Activated CD8-positive, alpha-beta memory T cell treated with anti-CD3 and anti-CD28 coated beads, Interleukin-2, amount 10 ng/mL, durations not matched to agents 7 days and 5 days (primary cell): ENCODE measurements around the gene SLC35C1. TPM values are rescaled to one million over a fixed set of nuclear protein-coding genes. Genes with fewer than 3 reads are reported as not detected.
"Not testable (repeated sequence)": the region's sequence is repeated elsewhere in the genome, so short reads cannot be mapped to it uniquely, and the experiment has no call there.

ENCODE experiments used
- ATAC-seq: fragments of 150-1000 bp; cut with Tn5 transposase; one replicate; pipeline ENCODE4 v1.10.0; 2021; ENCODE audit warnings: moderate library complexity
- CTCF ChIA-PET: fragments of 350-600 bp; sonication (Branson Sonifier 250); formaldehyde crosslinking; loops from one replicate; lab custom pipeline; 2021; ENCODE audit warnings: antibody characterized with exemption; lab: Charles Lee
- DNase-seq: peaks from one replicate; pipeline ENCODE4 v3.0.0-alpha.2; 2020
- H3K27ac Mint-ChIP-seq: one replicate; pipeline ENCODE4 v1.8.0; 2021; ENCODE audit warnings: mild to moderate bottlenecking, mixed read lengths
- H3K27me3 Mint-ChIP-seq: one replicate; pipeline ENCODE4 v1.8.0; 2021; ENCODE audit warnings: mixed read lengths
- H3K36me3 Mint-ChIP-seq: one replicate; pipeline ENCODE4 v1.8.0; 2021; ENCODE audit warnings: mild to moderate bottlenecking, mixed read lengths
- H3K4me1 Mint-ChIP-seq: one replicate; pipeline ENCODE4 v1.8.0; 2021; ENCODE audit warnings: mixed read lengths
- H3K4me3 Mint-ChIP-seq: one replicate; pipeline ENCODE4 v1.8.0; 2021; ENCODE audit warnings: mild to moderate bottlenecking, moderate library complexity, mixed read lengths
- H3K9me3 Mint-ChIP-seq: one replicate; pipeline ENCODE4 v1.8.0; 2022; ENCODE audit warnings: low read depth, mixed read lengths
- total RNA-seq, 2 experiments: library from RNA; stranded (reverse); gene quantifications; one replicate each; pipeline ENCODE4 v1.2.3, GENCODE V29; 2021

Gene SLC35C1
- total RNA-seq, 2 experiments from 2014 or later: 15.2 to 15.7 TPM

GRCh38 chr11:45808427-45808826, 3.5 kb downstream of the SLC35C1 start:
- CTCF ChIA-PET: interaction anchor here (1.5 kb wide), 1 partner anchor 34 kb away, joined by 4 read pairs; no protein-coding TSS in a partner anchor
- ATAC-seq, DNase-seq, H3K27me3 Mint-ChIP-seq, H3K27ac Mint-ChIP-seq, H3K9me3 Mint-ChIP-seq, H3K4me3 Mint-ChIP-seq: not testable (repeated sequence)
- Mint-ChIP-seq H3K36me3 (peaks cover 17% of the 10 kb centered on the region), H3K4me1 (peaks cover 44% of the 10 kb centered on the region)

- Mint-ChIP-seq H3K9me3 (no peaks in the 10 kb centered on the region), H3K4me1 (peaks cover 42% of the 10 kb centered on the region), H3K4me3 (no peak overlapping the region), H3K27ac (peak overlapping the region; percentile 25), H3K36me3 (peaks cover 17% of the 10 kb centered on the region), H3K27me3 (no peaks in the 10 kb centered on the region)
- CTCF ChIA-PET: interaction anchor here (0.6 to 1.5 kb wide), 4 partner anchors 24 to 126 kb away, joined by 3 to 4 read pairs (median 4); no protein-coding TSS in a partner anchor
- DNase-seq (no peak), ATAC-seq (no peak)
Measured at GRCh38 chr11:45809456-45810395, 4.8 kb downstream of the SLC35C1 start.

DNA sequence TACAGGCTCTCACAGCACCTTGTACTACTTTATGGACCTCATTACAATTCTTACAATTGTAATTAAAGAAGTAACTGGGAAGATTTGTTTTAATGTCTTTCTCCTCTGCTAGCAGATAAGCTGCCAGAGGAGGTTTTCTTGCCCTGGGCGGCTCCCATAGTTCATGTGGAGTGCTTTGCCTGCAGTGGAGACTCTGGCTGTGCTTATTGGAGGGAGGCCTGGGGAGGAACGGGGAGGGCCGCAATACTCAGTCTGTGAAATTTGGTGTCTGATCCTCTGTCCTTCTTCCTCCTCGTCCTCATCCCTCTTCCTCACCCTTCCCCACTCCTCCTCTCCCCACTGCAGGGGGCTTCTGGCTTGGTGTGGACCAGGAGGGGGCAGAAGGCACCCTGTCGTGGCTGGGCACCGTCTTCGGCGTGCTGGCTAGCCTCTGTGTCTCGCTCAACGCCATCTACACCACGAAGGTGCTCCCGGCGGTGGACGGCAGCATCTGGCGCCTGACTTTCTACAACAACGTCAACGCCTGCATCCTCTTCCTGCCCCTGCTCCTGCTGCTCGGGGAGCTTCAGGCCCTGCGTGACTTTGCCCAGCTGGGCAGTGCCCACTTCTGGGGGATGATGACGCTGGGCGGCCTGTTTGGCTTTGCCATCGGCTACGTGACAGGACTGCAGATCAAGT, 5.6 kb downstream of the SLC35C1 start:
- ATAC-seq (no peak), DNase-seq (no peak)
- CTCF ChIA-PET: interaction anchor here (1.2 kb wide), 1 partner anchor 109 kb away, joined by 3 read pairs; no protein-coding TSS in a partner anchor
- Mint-ChIP-seq H3K27ac (no peak overlapping the region), H3K4me1 (peaks cover 42% of the 10 kb centered on the region), H3K9me3 (no peaks in the 10 kb centered on the region), H3K4me3 (no peak overlapping the region), H3K36me3 (peaks cover 17% of the 10 kb centered on the region), H3K27me3 (no peaks in the 10 kb centered on the region)

- H3K4me1 Mint-ChIP-seq: peaks cover 39% of the 10 kb centered on the region
- H3K27me3 Mint-ChIP-seq: no peaks in the 10 kb centered on the region
- no peak overlapping the region for H3K4me3 Mint-ChIP-seq
- ATAC-seq (no peak), DNase-seq (no peak)
- H3K36me3 Mint-ChIP-seq: peaks cover 16% of the 10 kb centered on the region
- CTCF ChIA-PET: no interaction called here
- no peaks in the 10 kb centered on the region for H3K9me3 Mint-ChIP-seq
- no peak overlapping the region for H3K27ac Mint-ChIP-seq
Measured at GRCh38 chr11:45811109-45811435, 6.1 kb downstream of the SLC35C1 start.

DNA sequence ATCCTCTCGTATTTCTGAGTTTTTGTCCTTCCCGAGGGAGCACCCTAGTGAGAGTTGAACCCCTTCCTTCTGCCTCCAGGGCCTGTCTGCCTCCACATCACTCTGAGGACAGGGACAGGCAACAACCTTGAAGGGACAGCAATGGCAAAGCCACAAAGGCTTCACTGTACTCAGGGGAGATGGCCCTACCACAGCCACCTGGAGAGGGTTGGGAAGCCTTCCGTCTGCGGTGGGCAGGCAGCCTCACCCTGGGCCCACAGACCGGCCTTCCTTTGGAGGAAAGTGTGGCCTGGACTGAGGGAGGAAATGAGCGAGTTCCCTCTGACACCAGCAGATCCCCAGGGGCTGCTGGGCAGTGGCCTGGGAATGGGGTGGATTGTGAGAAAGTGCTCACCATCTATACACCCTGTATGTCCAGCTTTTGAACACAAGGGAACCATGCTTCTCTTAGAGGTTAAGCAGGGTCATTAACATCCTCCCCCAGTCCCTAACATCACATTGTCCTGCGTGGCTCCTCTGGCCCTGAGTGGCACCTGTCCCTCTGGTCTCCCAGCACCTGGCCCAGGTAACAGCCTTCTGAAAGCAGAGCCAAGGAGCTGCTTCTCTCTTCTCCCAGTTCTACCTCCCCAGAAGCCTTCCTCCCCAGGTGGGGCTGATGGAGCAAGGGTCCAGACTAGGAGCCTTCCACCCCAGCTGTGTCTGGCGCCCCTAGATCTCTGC, 6.8 kb downstream of the SLC35C1 start:
- CTCF ChIA-PET: no interaction called here
- peaks cover 32% of the 10 kb centered on the region for H3K4me1 Mint-ChIP-seq
- no peak overlapping the region for H3K27ac Mint-ChIP-seq
- H3K27me3 Mint-ChIP-seq: no peaks in the 10 kb centered on the region
- no peak for ATAC-seq
- H3K4me3 Mint-ChIP-seq: no peak overlapping the region
- peaks cover 11% of the 10 kb centered on the region for H3K36me3 Mint-ChIP-seq
- no peaks in the 10 kb centered on the region for H3K9me3 Mint-ChIP-seq
- no peak for DNase-seq

DNA sequence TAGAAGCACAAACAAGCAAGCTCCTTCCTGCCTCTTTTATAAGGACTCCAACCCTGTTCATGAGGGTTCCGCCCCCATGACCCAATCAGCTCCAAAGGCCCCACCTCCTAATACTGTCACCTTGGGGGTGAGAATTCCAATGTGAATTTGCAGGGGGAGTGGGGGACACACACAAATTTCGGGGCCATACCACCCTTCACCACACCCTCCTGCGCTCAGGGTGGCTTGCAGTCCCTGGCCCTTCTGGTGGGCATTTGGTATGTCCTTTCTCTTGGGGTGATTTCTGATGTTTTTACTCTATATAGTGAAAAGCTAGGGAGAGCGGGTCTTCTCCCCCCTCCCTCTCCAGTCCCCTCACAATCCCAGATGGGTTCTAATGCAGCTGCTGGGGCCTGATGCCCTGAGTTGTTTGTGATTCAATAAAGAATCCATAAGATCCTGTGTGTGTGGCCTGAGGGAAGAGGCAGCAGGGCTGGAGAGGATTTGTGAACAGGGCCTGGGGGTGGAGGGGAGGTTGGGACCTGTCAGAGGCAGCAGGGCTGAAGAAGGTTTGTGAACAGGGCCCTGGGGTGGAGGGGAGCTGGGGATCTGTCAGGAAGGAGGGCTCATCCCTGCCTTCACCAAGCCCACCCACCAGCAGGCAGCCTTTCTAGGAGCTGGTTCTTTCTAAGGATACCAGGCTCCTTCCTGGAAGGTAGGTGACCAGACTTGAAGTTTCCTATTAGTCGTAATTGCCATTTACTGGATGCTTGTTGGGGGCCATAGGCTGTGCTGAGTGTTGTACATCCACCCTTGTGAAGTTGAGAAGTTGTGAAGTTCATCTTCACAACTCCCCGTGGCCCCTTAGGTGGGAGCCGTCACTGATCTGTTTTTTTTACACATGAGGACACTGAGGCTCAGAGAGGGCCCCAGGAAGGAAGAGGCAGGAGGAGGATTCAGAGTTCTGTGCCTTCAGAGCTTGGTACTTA, 7.9 kb downstream of the SLC35C1 start:
- Mint-ChIP-seq H3K36me3 (peaks cover 11% of the 10 kb centered on the region), H3K27me3 (no peaks in the 10 kb centered on the region), H3K9me3 (no peaks in the 10 kb centered on the region), H3K4me3 (no peak overlapping the region), H3K27ac (no peak overlapping the region), H3K4me1 (peaks cover 22% of the 10 kb centered on the region)
- ATAC-seq (no peak), DNase-seq (no peak)
- CTCF ChIA-PET: interaction anchor here (1.0 kb wide), 1 partner anchor 12 kb away, joined by 3 read pairs; no protein-coding TSS in a partner anchor

- ATAC-seq (no peak), DNase-seq (no peak)
- H3K9me3 Mint-ChIP-seq: no peaks in the 10 kb centered on the region
- no peaks in the 10 kb centered on the region for H3K4me1 Mint-ChIP-seq
- no peaks in the 10 kb centered on the region for H3K27me3 Mint-ChIP-seq
- H3K27ac Mint-ChIP-seq: no peak overlapping the region
- CTCF ChIA-PET: interaction anchor here (1.3 kb wide), 1 partner anchor 11 kb away, joined by 3 read pairs; no protein-coding TSS in a partner anchor
- peaks cover 1% of the 10 kb centered on the region for H3K36me3 Mint-ChIP-seq
- H3K4me3 Mint-ChIP-seq: no peak overlapping the region
Measured at GRCh38 chr11:45815747-45816146, 10.8 kb downstream of the SLC35C1 start.

GRCh38 chr11:45816614-45817013, 11.7 kb downstream of the SLC35C1 start:
- no peaks in the 10 kb centered on the region for H3K9me3 Mint-ChIP-seq
- H3K27ac Mint-ChIP-seq: no peak overlapping the region
- H3K36me3 Mint-ChIP-seq: no peaks in the 10 kb centered on the region
- no peaks in the 10 kb centered on the region for H3K4me1 Mint-ChIP-seq
- CTCF ChIA-PET: interaction anchor here (1.0 to 2.0 kb wide), 4 partner anchors 12 to 45 kb away, joined by 3 to 6 read pairs (median 4); no protein-coding TSS in a partner anchor
- no peak for DNase-seq
- H3K4me3 Mint-ChIP-seq: no peak overlapping the region
- ATAC-seq: no peak
- no peaks in the 10 kb centered on the region for H3K27me3 Mint-ChIP-seq

DNA sequence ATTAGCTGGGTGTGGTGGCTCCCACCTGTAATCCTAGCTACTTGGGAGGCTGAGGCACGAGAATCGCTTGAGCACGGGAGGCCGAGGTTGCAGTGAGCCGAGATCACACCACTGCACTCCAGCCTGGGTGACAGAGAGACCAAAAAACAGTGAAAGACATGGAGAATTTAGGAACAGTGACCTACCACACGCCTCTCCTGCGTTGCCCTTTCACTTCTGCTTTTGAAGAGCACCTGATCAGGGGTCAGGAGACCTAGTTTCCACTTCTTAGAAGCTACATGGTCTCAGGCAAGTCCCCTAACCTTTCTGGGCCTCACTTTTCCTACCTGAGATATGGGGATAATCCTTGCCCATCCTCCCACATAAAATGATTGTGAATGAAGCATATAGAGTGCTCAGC, 12.2 kb downstream of the SLC35C1 start:
- H3K4me3 Mint-ChIP-seq: no peak overlapping the region

DNA sequence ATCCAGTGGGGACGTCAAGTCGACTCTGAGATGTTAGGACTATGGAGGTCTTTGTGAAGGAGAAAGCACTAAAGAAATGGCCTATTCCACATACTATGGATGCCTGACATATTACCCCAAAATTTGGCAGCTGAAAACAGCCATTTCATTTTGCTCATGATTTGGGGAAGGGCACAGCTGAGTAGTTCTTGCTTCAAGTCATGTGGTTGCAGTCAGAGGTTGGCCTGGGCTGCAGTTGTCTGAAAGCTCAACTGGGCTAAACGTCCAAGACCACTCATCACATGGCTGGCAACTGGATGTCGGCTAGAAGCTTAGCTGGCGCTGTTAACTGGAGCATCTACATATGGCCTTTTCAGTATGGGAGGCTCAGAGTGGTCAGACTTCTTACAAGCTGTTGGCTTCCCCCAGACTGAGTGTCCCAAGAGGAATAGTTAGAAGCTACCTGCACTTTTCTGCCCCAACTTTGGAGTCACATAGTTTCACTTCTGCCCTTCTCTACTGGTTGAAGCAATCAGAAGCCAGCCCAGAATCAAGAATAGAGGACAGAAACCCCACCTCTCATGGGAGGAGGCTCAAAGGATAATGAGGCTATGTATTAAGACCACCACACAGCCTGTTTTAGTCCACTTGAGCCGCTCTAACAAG, 14.1 kb downstream of the SLC35C1 start:
- Mint-ChIP-seq H3K9me3 (no peaks in the 10 kb centered on the region), H3K27ac (no peak overlapping the region), H3K4me1 (no peaks in the 10 kb centered on the region), H3K4me3 (no peak overlapping the region), H3K27me3 (no peaks in the 10 kb centered on the region), H3K36me3 (no peaks in the 10 kb centered on the region)
- ATAC-seq (no peak), DNase-seq (no peak)
- CTCF ChIA-PET: interaction anchor here (1.5 kb wide), 1 partner anchor 1199 kb away, joined by 3 read pairs; no protein-coding TSS in a partner anchor

More for the DNA sequence above, 12.2 kb downstream of the SLC35C1 start:
- Mint-ChIP-seq H3K27ac (no peak overlapping the region), H3K27me3 (no peaks in the 10 kb centered on the region), H3K4me1 (no peaks in the 10 kb centered on the region), H3K36me3 (no peaks in the 10 kb centered on the region), H3K9me3 (no peaks in the 10 kb centered on the region)
- no peak for ATAC-seq
- no peak for DNase-seq
- CTCF ChIA-PET: interaction anchor here (1.0 to 2.0 kb wide), 3 partner anchors 21 to 46 kb away, joined by 3 to 6 read pairs (median 5); no protein-coding TSS in a partner anchor

DNA sequence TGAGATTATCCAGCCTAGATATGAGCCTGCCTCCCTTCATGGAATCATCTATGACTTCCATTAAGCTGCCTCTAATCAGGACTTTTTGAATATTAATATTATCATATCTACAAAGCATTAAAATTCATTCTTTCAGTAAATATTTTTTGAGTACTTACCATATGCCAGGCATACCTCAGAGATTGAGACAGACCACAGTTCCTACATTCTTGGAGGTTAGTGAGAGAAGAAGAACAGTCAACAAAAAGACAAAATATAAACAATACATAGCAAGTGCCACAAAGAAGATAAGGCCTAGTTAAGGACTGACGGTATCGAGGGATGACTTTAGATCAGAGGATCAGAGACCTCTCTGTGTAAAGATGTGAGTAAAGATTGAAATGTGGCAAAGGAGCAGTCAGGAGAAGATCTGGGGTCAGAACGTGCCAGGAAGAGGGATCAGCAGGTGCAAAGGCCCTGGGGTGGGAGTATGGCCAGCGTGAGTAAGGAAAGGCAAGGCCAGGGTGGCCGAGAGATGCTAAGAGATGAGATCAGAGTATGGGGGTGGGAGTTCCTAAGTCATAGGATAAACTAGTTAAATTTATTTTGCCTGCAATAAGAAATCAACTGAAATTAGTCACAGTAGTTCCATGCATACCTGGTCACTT, 15.4 kb downstream of the SLC35C1 start:
- no peaks in the 10 kb centered on the region for H3K4me1 Mint-ChIP-seq
- no peaks in the 10 kb centered on the region for H3K36me3 Mint-ChIP-seq
- H3K27me3 Mint-ChIP-seq: no peaks in the 10 kb centered on the region
- H3K9me3 Mint-ChIP-seq: no peaks in the 10 kb centered on the region
- DNase-seq (no peak), ATAC-seq (no peak)
- H3K4me3 Mint-ChIP-seq: no peak overlapping the region
- CTCF ChIA-PET: no interaction called here
- H3K27ac Mint-ChIP-seq: no peak overlapping the region
